Activated CD4-positive, alpha-beta T cell treated with anti-CD3 and anti-CD28 coated beads, Interleukin-2, amount 50 U/mL, for 24 hours (primary cell): ENCODE results near the gene KIAA0753.

Source experiments
- DNase-seq, 2 donors: peaks; one replicate each; pipeline ENCODE4 v3.0.0-alpha.2; 2020; ENCODE audit warnings: low read depth in 1 of 2, low spot score in 1 of 2

KIAA0753 gene

DNA sequence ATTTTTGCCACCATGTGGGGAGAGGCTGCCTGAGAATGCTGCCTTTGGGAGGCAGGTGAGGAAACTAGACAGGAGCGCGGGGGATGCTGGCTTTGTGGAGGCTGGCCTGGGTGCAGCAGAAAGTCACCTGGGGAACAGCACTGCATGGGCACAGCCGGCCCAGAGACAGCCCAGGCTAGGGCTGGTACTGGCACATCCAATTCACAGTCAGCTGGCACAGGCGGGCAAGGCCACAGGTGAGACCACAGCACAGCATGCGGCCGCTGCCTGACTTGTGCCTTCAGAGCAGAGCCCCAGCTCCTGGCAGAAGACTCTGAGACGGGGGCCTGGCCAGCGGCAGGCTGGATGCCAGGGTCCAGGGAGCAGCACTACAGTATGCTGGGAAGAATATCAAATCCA, 67.5 kb downstream of the KIAA0753 start:
- DNase-seq = no peak

DNA sequence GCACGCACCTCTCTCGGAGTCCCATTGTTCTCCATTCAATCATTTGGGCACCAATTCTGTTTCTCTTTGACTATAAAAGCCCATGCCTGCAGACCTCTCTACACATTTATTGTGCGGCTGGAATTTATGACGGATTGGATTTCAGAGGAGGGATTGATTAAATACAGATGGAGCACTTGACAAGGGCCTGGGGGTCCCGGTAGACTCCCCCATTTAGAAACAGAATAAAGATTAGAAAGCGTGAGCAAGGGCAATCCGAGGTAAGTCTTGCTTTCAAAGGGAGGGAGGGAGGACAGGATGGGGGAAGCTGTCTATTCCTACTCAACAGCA, 69.1 kb downstream of the KIAA0753 start:
- no peak for DNase-seq

DNA sequence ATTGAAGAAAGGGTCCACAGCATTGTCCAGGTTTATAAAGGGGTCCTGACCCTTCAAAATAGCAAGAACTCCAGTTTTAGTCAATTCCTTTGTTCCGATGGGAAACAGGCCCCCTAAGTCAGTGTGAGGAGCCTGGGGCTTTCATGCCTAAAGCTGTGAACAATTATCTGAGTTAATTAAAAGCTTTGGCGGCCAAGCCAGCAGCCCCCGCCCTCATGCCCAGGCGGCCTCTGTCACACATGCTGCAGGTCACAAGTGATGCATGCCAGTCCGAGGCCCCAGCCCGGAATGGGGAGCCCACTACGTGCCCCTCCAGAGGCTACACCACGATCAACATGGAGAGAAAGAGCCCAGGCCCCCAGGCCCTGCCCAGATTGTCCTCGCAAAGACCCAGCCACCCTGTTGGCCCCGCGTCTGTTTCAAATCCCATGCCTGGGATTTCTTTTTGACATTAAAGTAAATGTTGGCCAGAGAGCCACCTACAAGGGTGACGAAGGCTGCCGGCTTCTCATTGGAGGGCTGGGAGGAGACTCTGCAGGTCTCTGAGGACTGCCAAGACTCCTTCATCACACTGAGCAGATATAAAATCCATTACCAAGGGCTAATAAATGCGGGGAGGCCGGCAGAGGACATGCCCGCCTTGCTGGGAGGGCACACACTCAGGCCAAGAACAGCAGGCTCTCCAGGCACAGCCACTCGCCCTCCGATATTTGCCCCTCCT, 69.6 kb downstream of the KIAA0753 start:
- no peak for DNase-seq

DNA sequence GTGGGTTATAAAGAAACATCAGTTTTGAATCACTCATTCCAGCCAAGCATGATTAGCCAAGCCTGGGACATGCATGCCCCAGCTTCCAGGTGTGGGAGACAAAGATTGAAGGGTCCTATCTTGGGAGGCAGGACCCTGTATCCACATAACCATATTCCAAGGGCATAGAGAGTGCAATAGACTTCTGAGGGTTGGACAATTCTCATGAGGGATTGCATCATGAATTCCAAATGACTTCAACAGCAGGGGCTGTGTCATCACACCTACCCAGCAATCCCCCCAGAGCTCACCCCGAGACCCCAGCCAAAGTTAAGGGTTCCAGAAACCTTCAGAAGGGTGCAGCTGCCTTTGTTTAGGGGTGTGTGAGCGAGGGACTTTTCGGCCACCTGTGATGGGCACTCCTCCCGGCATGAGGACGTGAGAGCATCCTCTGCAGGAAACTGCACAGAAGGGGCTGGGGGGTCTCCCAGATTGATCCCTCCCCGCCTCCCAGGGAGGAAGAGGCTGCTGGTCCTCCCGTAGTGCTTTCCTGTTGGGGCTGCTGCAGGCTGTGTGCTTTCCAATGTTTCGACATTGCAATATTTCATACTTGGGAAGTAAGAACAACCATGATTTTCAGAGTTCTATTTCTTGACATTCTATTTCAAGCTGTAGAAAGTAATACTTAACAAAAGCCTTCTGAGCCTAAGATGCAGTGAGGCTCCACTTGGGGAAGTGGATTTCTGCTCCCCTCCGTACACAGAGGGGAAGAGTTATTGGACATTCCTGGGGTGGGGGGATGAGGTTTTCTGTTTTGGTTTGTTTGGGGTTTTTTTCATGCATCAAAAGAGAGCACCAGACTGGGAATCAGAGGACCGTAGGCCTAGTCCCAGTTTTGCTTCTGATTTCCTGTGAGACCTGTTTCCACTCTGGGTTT, 70.9 kb downstream of the KIAA0753 start:
- DNase-seq = no peak

DNA sequence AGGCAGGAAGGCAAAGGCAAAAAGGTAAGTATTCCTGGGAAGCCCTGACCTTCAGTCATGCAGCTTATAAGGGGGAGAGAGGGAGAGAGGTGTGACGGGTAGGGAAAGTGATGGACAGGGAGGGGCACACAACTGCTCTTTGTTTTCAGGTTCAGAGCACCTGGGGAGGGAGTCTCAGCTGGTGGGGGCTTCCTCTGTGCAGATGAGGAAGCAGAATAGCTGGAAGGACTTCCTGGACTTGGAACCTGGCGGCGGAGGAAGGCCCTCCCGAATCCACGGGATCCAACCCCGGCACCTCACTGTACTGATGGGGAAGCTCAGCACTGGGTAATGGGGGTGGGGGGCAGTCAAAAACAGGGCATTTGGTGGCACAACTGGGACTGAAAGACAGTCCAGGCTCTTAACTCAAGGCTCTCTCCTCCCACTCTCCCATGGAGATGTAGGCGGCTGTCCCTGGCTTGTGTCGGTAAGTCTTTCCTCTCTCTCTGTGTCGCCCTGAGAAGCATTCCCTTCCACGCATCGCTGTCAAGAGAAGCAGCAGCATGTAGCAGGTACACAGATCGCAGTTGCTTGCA, 72.2 kb downstream of the KIAA0753 start:
- DNase-seq = no peak

DNA sequence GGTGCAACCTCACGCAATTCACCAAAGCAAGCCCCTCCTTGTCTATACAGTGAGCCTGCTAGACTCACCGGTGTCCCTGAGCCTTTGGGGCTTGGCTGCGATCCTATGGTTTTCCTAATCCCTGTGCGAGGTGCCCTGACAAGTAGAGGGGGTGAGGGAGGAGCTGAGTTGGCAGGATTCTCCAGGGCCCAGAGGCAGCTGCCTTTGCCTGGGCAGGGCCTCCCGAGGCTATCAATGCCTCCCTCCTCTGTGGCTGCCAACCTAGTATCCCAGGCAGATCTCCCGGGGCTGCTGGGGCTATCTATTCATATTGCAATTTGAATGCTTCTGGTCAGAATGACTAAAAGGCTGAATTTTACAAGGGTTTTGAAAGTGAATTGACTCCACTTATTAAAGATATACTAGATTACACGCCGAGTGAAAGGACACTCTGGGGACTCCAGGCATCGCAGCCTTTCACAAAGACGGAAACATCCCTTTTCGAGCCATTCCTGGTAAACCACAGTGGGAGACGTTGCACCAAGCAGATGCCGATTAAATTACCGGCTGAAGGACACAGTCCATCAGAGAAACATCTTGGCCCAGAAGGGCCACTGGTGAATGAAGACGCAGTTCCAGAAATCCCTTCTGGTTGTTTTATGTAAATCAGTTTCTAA, 72.9 kb downstream of the KIAA0753 start:
- DNase-seq = no peak

DNA sequence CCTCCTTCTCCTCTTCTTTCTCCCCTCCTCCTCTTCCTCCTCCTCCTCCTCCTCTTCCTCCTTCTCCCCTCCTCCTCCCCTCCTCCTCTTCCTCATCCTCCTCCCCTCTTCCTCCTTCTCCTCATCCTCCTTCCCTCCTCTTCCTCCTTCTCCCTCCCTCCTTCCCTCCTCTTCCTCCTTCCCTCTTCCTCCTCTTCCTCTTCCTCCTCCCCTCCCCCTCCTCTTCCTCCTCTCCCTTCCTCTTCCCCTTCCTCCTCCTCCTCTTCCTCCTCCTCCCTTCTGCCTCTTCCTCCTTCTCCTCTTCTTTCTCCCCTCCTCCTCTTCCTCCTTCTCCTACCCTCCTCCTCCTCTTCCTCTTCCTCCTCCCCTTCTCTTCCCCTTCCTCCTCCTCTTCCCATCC, 79.1 kb downstream of the KIAA0753 start:
- no peak for DNase-seq

DNA sequence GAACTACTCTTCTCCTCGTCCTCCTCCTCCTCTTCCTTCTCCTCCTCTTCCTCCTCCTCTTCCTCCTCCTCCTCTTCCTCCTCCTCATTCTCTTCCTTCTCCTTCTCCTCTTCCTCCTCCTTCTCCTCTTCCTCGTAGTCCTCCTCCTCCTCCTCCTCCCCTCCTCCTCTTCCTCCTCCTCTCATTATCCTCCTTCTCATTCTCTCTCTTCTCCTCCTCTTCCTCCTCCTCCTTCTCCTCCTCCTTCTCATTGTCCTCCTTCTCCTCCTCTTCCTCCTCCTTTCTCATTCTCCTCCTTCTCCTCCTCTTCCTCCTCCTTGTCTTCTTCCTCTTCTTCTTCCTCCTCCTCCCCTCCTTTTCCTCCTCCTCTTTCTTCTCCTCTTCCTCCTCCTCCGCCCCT, 80.0 kb downstream of the KIAA0753 start:
- DNase-seq = no peak

DNA sequence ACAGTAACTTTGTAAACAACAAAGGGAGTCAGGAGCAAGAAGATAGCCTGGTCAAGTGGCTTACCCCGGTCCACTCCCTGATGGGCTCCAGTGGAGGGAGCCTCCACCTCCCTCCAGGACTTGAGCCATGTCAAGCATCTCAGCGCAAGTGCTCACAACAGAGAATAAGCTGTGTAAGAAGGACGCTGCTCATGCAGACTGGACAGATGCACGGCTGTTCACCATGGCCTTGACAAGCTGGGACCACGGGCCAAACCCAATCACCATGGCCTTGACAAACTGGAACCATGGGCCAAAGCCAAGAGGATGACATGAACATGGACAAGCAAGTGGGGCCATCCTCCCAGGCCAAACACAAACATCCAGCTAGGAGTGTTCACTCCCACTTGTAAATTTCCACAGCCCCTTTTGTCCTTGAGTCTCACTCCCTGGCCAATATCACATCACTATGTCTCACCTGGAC, 80.7 kb downstream of the KIAA0753 start:
- DNase-seq = no peak

DNA sequence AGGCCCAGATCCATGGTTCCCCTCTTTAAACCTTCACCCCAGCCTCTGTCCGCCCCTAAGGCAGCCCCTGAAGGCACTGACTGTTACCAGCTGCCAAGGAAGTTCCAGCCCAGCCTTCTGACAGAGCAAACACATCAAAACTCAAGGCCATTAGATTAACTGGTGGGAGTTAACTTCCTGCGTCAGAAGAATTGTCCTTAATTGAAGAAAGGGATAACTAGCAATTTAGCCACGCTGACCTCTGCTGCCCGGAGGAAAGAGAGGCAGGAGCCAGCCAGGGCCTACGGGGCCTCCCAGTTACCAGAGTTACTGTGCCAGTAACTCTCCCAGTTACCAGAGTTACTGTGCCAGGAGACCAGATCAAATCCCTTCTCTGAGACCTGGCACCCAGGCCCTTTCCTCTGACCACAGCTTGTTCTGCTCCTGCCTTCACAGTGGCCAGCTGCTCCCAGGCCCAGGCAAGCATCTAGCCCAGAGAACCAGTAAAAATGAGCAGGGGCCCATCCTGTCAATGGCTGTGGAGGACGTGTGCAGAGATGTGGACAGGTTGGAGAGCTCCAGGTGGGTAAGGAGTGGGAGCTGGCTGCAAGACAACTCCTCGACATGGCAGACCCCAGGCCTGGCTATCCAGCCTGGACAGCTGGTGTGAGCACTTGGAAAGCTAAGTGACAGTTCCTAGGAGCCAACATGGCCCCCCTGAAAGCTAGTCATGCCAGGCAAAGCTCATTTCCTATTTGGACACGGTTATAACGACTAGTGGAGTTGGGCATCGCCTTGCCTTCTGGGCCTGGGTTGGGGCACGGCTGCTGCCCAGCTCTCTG, 81.4 kb downstream of the KIAA0753 start:
- DNase-seq = no peak

DNA sequence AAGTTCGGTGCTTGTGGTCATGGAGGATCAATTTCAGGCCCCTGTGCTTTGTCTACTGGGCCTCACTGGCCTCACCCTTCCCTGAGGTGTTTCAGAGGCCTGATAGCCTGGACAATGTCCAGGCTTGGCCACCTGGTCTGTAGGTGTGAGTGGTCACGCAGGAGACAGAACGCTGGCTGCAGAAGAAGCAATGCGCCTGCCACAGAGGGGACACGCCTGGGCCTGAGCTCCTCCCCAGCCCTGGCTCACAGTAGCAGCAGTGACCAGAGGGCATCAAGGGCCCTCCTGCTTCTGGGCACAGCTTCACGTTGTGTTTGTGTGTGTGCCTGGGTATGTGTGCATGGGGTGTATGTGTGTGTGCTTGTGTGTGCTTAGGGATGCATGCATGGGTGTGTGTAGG, 82.2 kb downstream of the KIAA0753 start:
- DNase-seq = no peak

DNA sequence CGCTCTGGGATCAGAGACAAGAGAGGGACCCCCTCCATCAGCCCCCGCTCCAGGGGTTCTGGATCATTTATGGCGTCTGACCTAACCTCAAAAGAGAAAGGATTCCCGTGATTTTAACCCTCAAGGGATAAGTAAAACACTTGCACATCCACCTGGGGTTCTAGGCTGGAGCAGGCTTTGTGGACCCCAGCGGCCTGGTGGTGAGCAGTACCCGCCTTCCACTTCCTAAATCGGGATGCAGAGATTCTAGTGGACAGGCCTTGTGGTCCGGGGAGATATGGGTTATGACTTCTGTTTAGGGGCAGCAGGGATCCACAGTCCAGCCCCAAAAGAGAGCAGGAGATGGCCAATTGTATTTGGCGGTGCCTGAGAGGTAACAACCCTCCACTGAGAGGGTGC, 83.5 kb downstream of the KIAA0753 start:
- no peak for DNase-seq

DNA sequence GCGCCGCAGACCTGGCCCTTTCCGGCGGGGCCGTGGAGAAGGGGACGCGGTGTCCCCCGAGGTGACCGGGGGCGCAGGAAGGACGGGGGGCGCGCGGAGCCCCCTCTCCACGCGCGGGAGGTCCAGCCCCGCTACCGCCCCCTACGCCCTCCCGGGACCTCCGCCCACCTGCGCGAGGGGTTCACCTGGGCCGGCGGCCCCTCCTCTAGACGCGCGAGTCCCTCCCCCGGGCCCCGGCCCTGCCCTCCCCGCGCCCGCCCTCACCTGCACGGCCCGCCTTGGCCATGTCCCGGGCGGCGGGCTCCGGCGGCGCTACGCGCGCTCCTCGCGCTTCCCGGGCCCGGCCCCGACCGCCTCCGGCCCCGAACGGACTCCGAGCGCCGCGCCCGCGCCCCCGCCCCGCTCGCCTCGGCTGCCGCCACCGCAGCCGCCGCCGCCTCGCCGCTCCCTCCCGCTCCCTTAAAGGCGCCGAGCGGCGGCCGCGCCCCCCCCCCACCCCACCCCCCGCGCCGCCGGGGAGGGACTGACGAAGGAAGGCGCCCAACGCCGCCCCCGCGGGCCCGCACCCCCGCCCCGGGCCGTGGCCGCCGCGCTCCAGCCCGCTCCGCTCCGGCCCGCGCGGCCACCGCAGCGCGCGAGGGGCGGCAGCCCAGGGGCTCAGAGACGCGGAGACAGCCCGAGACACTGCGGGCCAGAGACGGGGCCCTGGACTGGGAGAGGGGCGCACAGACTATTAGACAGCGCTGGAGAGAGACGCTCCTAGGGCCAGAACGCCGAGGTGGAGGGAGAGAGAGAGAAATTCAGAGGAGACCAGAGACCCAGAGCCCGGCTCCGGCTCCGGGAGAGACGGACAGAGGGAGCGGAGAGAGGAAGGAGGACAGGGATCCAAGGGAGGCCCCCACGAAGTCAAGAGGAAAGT, 84.1 kb downstream of the KIAA0753 start, which contains the start of gene PITPNM3:
Gene PITPNM3 (minus strand): TSS at position 435 of the 919 bp plus-strand sequence. CDS start 149 bp downstream, at position 286.
- DNase-seq = no peak

DNA sequence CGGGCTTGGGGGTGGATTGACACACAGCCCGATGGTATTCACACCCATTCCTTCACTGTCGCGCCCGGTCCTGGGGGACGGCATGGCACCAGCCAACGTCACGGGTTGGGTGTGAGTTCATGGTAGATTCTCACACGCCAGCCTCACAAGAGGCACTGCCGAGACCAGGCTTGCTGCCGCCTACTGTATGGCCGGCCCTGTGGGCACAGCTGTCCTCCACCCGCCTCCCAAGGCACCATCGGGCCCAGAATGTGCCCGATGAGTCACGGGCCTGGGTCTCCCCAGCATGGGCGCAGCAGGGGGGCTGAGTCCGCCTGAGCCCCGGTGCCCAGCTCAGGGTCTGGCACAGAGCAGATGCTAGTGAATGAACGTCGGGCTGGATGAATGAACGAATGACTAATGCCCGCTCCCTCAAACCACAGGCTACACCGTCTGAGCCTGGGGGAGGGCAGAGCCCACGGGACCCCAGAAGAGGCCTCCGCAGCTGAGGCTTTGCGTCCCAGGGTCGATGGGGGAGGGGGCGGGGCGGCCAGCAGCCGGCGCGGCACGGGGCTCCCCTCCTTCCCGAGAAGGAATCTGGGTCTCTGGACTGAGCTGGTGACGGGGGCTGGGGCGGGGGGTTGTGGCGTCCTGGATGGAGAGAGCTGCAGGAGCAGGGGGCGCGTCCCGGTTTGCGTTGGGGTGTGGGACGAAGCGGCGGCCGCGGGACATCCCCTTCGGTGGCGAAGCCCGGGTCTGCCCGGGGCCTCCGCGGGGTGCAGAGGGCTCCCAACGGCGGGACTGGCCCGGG, 85.0 kb downstream of the KIAA0753 start:
- DNase-seq = no peak

DNA sequence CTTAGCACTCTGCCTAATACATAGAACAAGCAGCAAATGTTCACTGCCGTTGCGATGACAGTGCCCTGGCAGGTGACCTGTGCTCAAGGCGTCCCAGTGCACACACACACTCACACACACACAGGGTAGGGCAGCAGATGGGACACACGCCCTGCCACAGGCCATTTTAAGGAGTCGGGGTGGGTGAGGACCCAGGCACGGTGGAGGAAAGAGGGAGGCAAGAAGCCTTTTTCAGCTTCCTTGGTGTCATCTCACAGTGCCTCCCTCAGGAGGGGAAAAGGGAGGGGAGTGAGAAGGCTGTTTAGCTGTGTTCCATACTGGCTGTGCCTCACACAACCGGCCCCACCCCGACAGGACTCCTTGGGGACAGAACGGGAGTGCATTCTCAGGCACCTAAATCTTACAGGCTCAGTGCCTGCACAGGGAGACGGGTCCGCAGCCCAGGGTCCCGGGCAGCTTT, 85.6 kb downstream of the KIAA0753 start:
- DNase-seq = no peak

DNA sequence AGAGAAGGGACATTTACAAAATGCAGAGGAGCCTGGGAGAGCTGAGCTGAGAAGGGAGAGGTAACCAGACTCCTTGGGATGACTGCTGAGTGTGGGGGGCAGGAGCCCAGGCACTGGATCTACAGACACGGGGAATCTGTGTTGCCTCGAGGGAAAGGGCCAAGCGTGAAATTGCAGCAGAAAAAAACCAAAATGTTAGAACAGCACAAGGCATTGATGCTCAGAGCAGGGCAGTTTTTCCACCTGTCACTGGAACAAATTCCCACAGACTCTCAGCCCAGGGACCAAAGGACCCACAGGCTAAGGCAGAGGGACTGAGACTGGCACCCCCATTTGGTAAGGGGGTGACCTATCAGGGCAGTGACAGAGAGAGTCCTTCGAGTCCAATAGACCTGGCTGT, 86.2 kb downstream of the KIAA0753 start:
- DNase-seq = no peak

DNA sequence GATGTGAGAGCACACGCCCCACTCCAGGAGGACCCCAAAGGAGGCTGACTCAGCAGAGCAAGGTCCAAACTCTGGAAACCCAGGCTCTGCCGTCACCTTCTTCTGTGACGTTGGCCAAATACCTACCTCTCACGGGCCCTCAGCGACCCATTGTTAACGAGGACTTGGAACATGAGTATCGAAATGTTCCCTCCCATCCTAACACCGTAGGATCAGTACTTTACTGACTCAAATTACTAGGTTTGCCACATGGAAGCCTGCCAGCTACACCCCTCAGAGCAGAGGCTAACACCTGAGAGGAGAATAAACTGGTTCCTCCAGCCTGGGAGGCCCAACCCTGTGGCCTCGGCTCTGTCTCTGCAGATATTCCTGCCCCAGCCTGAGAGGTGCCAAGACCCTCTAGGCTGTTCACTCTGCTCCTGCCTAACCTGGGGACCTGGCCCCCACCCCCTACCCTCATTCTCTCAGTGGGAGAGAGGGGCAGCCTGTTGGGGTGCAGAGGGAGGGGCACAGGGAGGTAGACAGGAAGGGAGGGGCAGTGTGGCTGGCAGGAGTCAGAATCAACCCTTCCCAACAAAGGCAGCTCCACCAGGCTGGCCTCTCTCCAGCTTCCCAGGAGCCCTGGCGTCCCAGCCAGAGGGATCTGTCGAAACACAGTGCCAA, 88.5 kb downstream of the KIAA0753 start:
- no peak for DNase-seq

DNA sequence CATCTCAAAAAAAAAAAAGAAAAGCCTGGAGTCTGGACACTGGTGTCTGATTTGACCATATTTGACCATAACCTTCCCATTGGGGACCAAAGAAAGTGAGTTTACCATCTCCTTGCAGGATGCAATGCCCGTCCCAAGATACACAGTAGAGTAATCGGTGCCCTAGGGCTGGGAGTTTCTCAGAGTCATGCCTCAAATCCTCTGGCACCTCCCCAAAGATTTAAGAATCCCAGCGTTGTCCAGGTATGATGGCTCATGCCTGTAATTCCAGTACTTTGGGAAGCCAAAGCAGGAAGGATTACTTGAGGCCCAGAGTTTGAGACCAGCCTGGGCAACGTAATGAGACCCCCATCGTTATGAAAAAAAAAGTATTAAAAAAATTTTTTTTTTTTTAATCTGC, 89.2 kb downstream of the KIAA0753 start:
- DNase-seq = no peak
